Thoracic aorta (tissue), 2 donors: Measurements from ENCODE around the gene USB1. TPM values are rescaled to one million over a fixed set of nuclear protein-coding genes. Genes with fewer than 3 reads are reported as not detected.

Source experiments
- ATAC-seq: fragments of 150-250 bp; one replicate; pipeline ENCODE4 v1.8.0; 2017; ENCODE audit warnings: low read depth; ENCODE audit not compliant: insufficient number of reproducible peaks, low FRiP score
- DNase-seq: peaks from one replicate; pipeline ENCODE4 v3.0.0-alpha.2; 2020; ENCODE audit warnings: low spot score
- H3K27ac ChIP-seq, 2 donors: fragments of 200-600 bp; sonication (generic); 1 replicate in 1 of 2; 2 replicates in 1 of 2; pipeline ENCODE4 v1.5.1; 2016; ENCODE audit warnings: mild to moderate bottlenecking in 2 of 2, moderate library complexity in 2 of 2
- H3K27me3 ChIP-seq: fragments of 200-600 bp; sonication (generic); replicated peaks from 2 replicates; pipeline ENCODE4 v1.6.0; 2016; ENCODE audit warnings: mild to moderate bottlenecking; ENCODE audit not compliant: insufficient read depth
- H3K36me3 ChIP-seq: fragments of 200-600 bp; sonication (generic); one replicate; pipeline ENCODE4 v1.5.1; 2016
- H3K4me1 ChIP-seq, 2 donors: fragments of 200-600 bp; sonication (generic); 1 replicate in 1 of 2; 2 replicates in 1 of 2; pipeline versions ENCODE4 v1.5.1 to v1.6.0; 2016; ENCODE audit warnings: low read depth in 2 of 2, mild to moderate bottlenecking in 1 of 2; ENCODE audit not compliant: control insufficient read depth in 1 of 2
- H3K4me3 ChIP-seq: fragments of 200-600 bp; sonication (generic); 2 replicates; pipeline ENCODE4 v1.5.1; 2016; ENCODE audit warnings: mild to moderate bottlenecking
- H3K9me3 ChIP-seq: fragments of 200-600 bp; sonication (generic); 2 replicates; pipeline ENCODE4 v1.5.1; 2016
- total RNA-seq, 2 donors: library from RNA; depleted of rRNA; stranded (reverse); fragments of >200 nt; gene quantifications; one replicate each; pipeline versions ENCODE4 v1.1.0 to v1.2.3, GENCODE V29; 2016
- TF ChIP-seq, protein P1 (sequence below): fragments of 200-600 bp; sonication (generic); IDR thresholded peaks from one replicate; pipeline ENCODE4 v1.5.1; 2019; ENCODE audit warnings: antibody characterized with exemption

Gene USB1
- total RNA-seq, 2 donors from 2014 or later = 55.9 to 90.3 TPM

- H3K27ac ChIP-seq = no peak overlapping the region
- DNase-seq (no peak), ATAC-seq (no peak)
- no peaks in the 10 kb centered on the region for H3K9me3 ChIP-seq
- H3K4me1 ChIP-seq = no peaks in the 10 kb centered on the region
- no peaks in the 10 kb centered on the region for H3K27me3 ChIP-seq
- no peaks in the 10 kb centered on the region for H3K36me3 ChIP-seq
- no peak overlapping the region for H3K4me3 ChIP-seq
- TF ChIP-seq, protein P1, sequence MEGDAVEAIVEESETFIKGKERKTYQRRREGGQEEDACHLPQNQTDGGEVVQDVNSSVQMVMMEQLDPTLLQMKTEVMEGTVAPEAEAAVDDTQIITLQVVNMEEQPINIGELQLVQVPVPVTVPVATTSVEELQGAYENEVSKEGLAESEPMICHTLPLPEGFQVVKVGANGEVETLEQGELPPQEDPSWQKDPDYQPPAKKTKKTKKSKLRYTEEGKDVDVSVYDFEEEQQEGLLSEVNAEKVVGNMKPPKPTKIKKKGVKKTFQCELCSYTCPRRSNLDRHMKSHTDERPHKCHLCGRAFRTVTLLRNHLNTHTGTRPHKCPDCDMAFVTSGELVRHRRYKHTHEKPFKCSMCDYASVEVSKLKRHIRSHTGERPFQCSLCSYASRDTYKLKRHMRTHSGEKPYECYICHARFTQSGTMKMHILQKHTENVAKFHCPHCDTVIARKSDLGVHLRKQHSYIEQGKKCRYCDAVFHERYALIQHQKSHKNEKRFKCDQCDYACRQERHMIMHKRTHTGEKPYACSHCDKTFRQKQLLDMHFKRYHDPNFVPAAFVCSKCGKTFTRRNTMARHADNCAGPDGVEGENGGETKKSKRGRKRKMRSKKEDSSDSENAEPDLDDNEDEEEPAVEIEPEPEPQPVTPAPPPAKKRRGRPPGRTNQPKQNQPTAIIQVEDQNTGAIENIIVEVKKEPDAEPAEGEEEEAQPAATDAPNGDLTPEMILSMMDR = no peak
Measured at GRCh38 chr16:58034128-58034685, 33.0 kb downstream of the USB1 start.

DNA sequence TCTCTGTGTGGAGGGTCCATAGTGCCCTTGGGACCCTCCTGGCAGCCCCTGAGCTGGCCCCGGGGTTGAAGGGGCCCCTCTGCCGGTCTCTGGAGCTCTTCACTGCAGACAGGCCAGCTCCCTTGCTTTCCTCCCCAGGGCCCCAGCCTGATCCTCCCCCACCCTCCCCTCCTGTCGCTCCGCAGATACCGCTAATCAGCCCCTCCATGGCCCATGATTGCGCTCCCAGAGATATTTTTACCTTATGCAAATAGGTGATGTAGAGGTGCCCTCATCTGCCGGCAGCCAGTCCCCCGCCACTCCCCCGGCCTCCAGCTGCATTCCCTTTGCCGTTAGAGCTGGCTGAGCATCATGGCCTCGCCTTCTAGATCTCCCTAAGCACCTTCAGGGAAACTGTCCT, 33.6 kb downstream of the USB1 start:
- no peaks in the 10 kb centered on the region for H3K36me3 ChIP-seq
- no peaks in the 10 kb centered on the region for H3K4me1 ChIP-seq
- no peak for ATAC-seq
- TF ChIP-seq, protein P1 = no peak
- no peaks in the 10 kb centered on the region for H3K9me3 ChIP-seq
- H3K27me3 ChIP-seq = no peaks in the 10 kb centered on the region
- DNase-seq = no peak
- H3K4me3 ChIP-seq = no peak overlapping the region
- no peak overlapping the region for H3K27ac ChIP-seq

DNA sequence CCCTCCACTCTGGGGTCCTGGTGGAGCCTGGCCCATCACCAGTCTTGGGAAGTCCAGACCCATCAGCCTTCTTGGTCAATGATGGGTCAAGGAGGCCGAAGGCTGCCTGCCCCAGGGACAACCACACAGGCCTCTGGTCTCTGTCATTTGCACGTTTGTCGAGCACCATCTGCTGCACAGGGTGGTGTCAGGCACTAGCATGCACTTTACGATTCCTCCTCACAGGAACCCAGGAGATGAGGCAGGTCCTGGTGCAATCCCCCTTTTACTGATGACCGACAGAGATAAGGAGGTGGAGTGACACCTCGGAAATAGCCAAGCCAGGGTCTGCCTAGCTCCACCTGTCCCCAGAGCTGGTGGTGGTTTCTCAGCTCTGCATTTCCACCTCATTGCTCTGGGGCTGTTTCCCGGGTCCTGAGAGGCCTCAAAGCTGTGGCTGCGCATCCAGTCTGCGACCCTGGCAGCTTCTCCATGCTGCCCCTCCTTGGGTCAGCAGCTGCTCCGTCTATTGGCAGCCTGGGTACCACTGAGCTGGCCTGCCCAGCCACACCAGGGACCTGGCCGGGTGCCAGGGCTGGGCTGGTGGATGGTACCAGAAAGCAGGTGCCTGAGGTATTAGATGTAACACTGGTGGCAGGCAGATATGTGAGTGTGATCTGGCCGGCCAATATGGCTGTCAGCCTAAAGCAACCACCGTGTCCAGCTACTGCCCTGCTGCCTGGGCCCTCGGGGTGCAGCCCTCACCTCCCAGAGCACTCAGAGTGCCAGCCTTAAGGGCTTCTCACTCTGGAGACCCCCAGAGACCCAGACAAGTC, 34.4 kb downstream of the USB1 start:
- H3K4me1 ChIP-seq = no peaks in the 10 kb centered on the region
- ATAC-seq = no peak
- TF ChIP-seq, protein P1 = no peak
- H3K9me3 ChIP-seq = no peaks in the 10 kb centered on the region
- no peak for DNase-seq
- H3K36me3 ChIP-seq = no peaks in the 10 kb centered on the region
- no peaks in the 10 kb centered on the region for H3K27me3 ChIP-seq
- H3K4me3 ChIP-seq = no peak overlapping the region
- no peak overlapping the region for H3K27ac ChIP-seq

DNA sequence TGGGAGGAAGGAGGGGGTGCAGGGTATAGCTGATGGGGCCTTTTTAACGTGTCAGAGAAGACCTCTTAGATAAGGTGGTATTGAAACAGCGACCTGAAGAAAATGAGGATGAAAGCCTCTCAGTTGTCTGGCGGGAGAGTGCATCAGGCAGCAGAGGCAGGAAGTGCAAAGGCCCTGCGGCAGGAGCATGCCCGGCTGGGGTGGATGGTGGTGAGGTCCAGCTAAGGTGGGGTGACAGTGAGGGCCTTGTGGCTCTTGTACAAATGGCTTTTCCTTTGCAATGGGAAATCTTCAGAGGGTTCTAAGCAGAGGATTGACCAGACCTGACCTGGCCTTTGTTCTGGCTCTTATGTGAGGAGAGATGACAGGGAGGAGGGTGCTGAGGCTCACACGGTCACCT, 35.7 kb downstream of the USB1 start:
- Histone ChIP-seq H3K27ac (no peak overlapping the region), H3K4me3 (no peak overlapping the region), H3K36me3 (no peaks in the 10 kb centered on the region), H3K27me3 (no peaks in the 10 kb centered on the region), H3K4me1 (no peaks in the 10 kb centered on the region), H3K9me3 (no peaks in the 10 kb centered on the region)
- TF ChIP-seq, protein P1 = no peak
- DNase-seq = no peak
- no peak for ATAC-seq

DNA sequence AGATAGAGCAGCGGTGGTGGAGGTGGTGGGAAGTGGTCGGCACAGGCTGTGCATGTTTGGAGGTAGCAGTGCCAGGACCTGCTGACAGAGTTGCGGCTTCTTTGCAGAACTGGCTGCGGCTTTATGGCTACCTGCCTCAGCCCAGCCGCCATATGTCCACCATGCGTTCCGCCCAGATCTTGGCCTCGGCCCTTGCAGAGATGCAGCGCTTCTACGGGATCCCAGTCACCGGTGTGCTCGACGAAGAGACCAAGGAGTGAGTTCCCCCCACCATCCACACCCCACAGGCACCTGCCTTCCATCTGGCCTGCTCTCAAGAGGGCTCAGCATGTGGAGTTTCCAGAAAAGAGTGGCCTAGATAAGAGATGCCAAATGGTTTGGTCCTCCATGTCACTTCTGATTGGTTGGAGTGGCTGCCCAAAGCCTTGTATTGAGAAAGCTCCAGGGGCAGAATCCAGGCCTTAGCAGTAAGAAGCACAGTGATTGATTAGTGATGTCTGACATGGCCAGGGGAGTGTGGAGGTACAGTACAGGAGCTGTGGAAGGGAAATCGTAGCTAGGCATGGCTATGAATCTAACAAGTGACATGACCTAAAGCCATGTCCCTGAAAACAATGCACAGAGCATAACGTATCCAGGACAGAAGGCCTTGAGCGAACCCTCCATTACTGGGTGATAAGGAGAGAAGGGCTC, 36.3 kb downstream of the USB1 start:
- Histone ChIP-seq H3K9me3 (no peaks in the 10 kb centered on the region), H3K4me3 (no peak overlapping the region), H3K4me1 (no peaks in the 10 kb centered on the region), H3K27ac (no peak overlapping the region), H3K36me3 (no peaks in the 10 kb centered on the region), H3K27me3 (no peaks in the 10 kb centered on the region)
- ATAC-seq (no peak), DNase-seq (no peak)
- TF ChIP-seq, protein P1 = no peak
